ENCODE data around the gene NOP10.

The NOP10 gene

GRCh38 chr15:34304613-34305012 lies 38.3 kb downstream of the NOP10 start:
- no peak overlapping the region for H3K4me3 ChIP-seq (ENCODE audit: low read depth, low read length)

GRCh38 chr15:34301058-34301457 lies 41.9 kb downstream of the NOP10 start:
- no peak overlapping the region for H3K4me3 ChIP-seq (ENCODE audit: low read depth, low read length)
- no peak for TF ChIP-seq CTCF (IDR thresholded peaks at IDR 0.05; ENCODE audit: borderline replicate concordance, insufficient read depth, low read depth, low read length)

More at GRCh38 chr15:34304613-34305012, 38.3 kb downstream of the NOP10 start:
- TF ChIP-seq CTCF (IDR thresholded peaks at IDR 0.05; ENCODE audit: borderline replicate concordance, insufficient read depth, low read depth, low read length), result no peak

- no peak for TF ChIP-seq CTCF (IDR thresholded peaks at IDR 0.05; ENCODE audit: borderline replicate concordance, insufficient read depth, low read depth, low read length)
- no peak overlapping the region for H3K4me3 ChIP-seq (ENCODE audit: low read depth, low read length)
These were observed 45.9 kb downstream of the NOP10 start for GRCh38 chr15:34297059-34297458.

GRCh38 chr15:34292621-34293020 lies 50.3 kb downstream of the NOP10 start:
- no peak for TF ChIP-seq CTCF (IDR thresholded peaks at IDR 0.05; ENCODE audit: borderline replicate concordance, insufficient read depth, low read depth, low read length)
- H3K4me3 ChIP-seq (ENCODE audit: low read depth, low read length), result no peak overlapping the region
